ENCODE results near the gene ATF4. TPM values are rescaled to one million over a fixed set of nuclear protein-coding genes. Genes with fewer than 3 reads are reported as not detected.
A peak's percentile ranks its signal among the peaks of the same experiment; 100 is the strongest.

ATF4 gene
- total and polyA plus RNA-seq, 9 donors = 212 to 611 (median 252) TPM

GRCh38 chr22:39522567-39523300 is 2.4 kb downstream of the ATF4 start:
- Histone ChIP-seq H3K27me3 (no peaks in the 10 kb centered on the region), H3K27ac (no peak overlapping the region), H3K4me1 (ENCODE audit: insufficient read depth) (peaks cover 15% of the 10 kb centered on the region), H3K36me3 (no peaks in the 10 kb centered on the region), H3K9me3 (no peaks in the 10 kb centered on the region), H3K4me3 (peak overlapping the region; percentile 100)
- DNase-seq = peak in 3 of 5 donors; percentile 50 to 58 (median 52)
- WGBS, 3 donors = 4 to 6% (median 6%) methylated on average over 14 of the region's 14 CpGs
- intact Hi-C loops (cut with DNase I) = loop anchor here (5.0 to 10.0 kb wide), 6 partner anchors 118 to 658 kb away; partner anchors contain the start of genes RPL3 (in 3 of the 4), CBX7 (in 1 of the 4) and SYNGR1 (in 1 of the 4)
- TF ChIP-seq CTCF (IDR thresholded peaks at IDR 0.05) (no peak), POLR2A (IDR thresholded peaks at IDR 0.05) (no peak), EP300 (IDR thresholded peaks at IDR 0.05) (no peak)

- H3K4me1 ChIP-seq (ENCODE audit: insufficient read depth) = peaks cover 16% of the 10 kb centered on the region
- H3K36me3 ChIP-seq = no peaks in the 10 kb centered on the region
- H3K27ac ChIP-seq = no peak overlapping the region
- H3K27me3 ChIP-seq = no peaks in the 10 kb centered on the region
- TF ChIP-seq POLR2A (IDR thresholded peaks at IDR 0.05) (no peak), EP300 (IDR thresholded peaks at IDR 0.05) (no peak), CTCF (IDR thresholded peaks at IDR 0.05) (no peak)
- H3K9me3 ChIP-seq = no peaks in the 10 kb centered on the region
- WGBS, 3 donors = 57 to 62% (median 62%) methylated on average over 13 of the region's 13 CpGs
- H3K4me3 ChIP-seq = no peak overlapping the region
- peak in 1 of 5 donors; percentile 26 for DNase-seq
- intact Hi-C loops (cut with DNase I) = loop anchor here (2.0 to 10.0 kb wide), 7 partner anchors 27 to 659 kb away; partner anchors contain the start of genes RPL3 (in 3 of the 4), CBX7 (in 1 of the 4) and SYNGR1 (in 1 of the 4)
Observed at GRCh38 chr22:39524089-39524752, 3.9 kb downstream of the ATF4 start.

- intact Hi-C loops (cut with DNase I) = loop anchor here (2.0 to 10.0 kb wide), 9 partner anchors 28 to 660 kb away; partner anchors contain the start of genes RPL3 (in 3 of the 4), CBX7 (in 1 of the 4) and SYNGR1 (in 1 of the 4)
- Histone ChIP-seq H3K9me3 (no peaks in the 10 kb centered on the region), H3K4me1 (ENCODE audit: insufficient read depth) (peaks cover 21% of the 10 kb centered on the region), H3K27me3 (no peaks in the 10 kb centered on the region), H3K36me3 (no peaks in the 10 kb centered on the region), H3K4me3 (no peak overlapping the region), H3K27ac (no peak overlapping the region)
- 55 to 61% (median 56%) methylated on average over 10 of the region's 10 CpGs for WGBS, 3 donors
- no peak for TF ChIP-seq EP300 (IDR thresholded peaks at IDR 0.05)
- TF ChIP-seq CTCF (IDR thresholded peaks at IDR 0.05) = no peak
- no peak for TF ChIP-seq POLR2A (IDR thresholded peaks at IDR 0.05)
- peak in 1 of 5 donors; percentile 21 for DNase-seq
Observed at GRCh38 chr22:39524753-39525657, 4.6 kb downstream of the ATF4 start.

GRCh38 chr22:39525658-39525975 is 5.3 kb downstream of the ATF4 start:
- WGBS, 3 donors = 61 to 67% (median 64%) methylated on average over 4 of the region's 4 CpGs
- Histone ChIP-seq H3K4me1 (ENCODE audit: insufficient read depth) (peaks cover 21% of the 10 kb centered on the region), H3K9me3 (no peaks in the 10 kb centered on the region), H3K36me3 (no peaks in the 10 kb centered on the region), H3K27me3 (no peaks in the 10 kb centered on the region), H3K4me3 (no peak overlapping the region), H3K27ac (no peak overlapping the region)
- DNase-seq = no peak
- TF ChIP-seq POLR2A (IDR thresholded peaks at IDR 0.05) = no peak
- no peak for TF ChIP-seq CTCF (IDR thresholded peaks at IDR 0.05)
- no peak for TF ChIP-seq EP300 (IDR thresholded peaks at IDR 0.05)
- intact Hi-C loops (cut with DNase I) = loop anchor here (2.0 to 10.0 kb wide), 8 partner anchors 29 to 661 kb away; partner anchors contain the start of genes RPL3 (in 2 of the 4), CBX7 (in 1 of the 4) and SYNGR1 (in 1 of the 4)

Data from ovary (tissue), 9 donors.